HEK293 (cell line): Measurements from ENCODE around the gene MANSC4.

Experiments used
- CTCF ChIA-PET: fragments of 350-600 bp; formaldehyde crosslinking; extraction: SDS; loops from one replicate; lab custom pipeline; 2021; ENCODE audit warnings: antibody characterized with exemption; lab: Yijun Ruan, JAX
- POLR2A ChIA-PET: fragments of 300-600 bp; formaldehyde crosslinking; extraction: SDS; loops from one replicate; lab custom pipeline; 2020; ENCODE audit warnings: antibody characterized with exemption, inconsistent platforms; lab: Yijun Ruan, JAX
- H3K27ac ChIP-seq: fragments of 200-500 bp; sonication (Bioruptor generic); 2 replicates; pipeline ENCODE4 v1.5.1; 2014; ENCODE audit warnings: low read depth, low read length, control low read depth, inconsistent platforms; ENCODE audit errors: extremely low read depth
- H3K36me3 ChIP-seq, 2 experiments: fragments of 200-500 bp in 1 of 2; sonication (Bioruptor generic) in 1 of 2; 1 replicate in 1 of 2; 2 replicates in 1 of 2; pipeline ENCODE4 v1.5.1; 2014 to 2017; ENCODE audit warnings: inconsistent platforms in 2 of 2, low read length in 2 of 2; ENCODE audit not compliant: control insufficient read depth in 2 of 2, insufficient read depth in 1 of 2
- H3K4me1 ChIP-seq: fragments of 200-500 bp; sonication (Bioruptor generic); 2 replicates; pipeline ENCODE4 v1.5.1; 2014; ENCODE audit warnings: mild to moderate bottlenecking, low read length, inconsistent platforms; ENCODE audit not compliant: control insufficient read depth, insufficient read depth
- H3K4me3 ChIP-seq: 2 replicates; pipeline ENCODE4 v1.5.1; 2011; ENCODE audit warnings: low read depth, mild to moderate bottlenecking, control low read depth, low read length, moderate library complexity
- H3K9me3 ChIP-seq: fragments of 200-500 bp; sonication (Bioruptor generic); 2 replicates; pipeline ENCODE4 v1.5.1; 2014; ENCODE audit warnings: low read depth, low read length, inconsistent platforms; ENCODE audit not compliant: control insufficient read depth, insufficient read depth
- SCRT1 ChIP-seq: fragments of 450-650 bp; formaldehyde crosslinking; IDR thresholded peaks from 2 replicates; pipeline ENCODE4 v1.5.1; 2016; ENCODE audit warnings: missing biosample characterization, missing genetic modification characterization, borderline replicate concordance
- ZBTB1 ChIP-seq: fragments of 450-650 bp; formaldehyde crosslinking; IDR thresholded peaks from 2 replicates; pipeline ENCODE4 v1.5.1; 2016; ENCODE audit warnings: missing biosample characterization, missing genetic modification characterization
- ZBTB17 ChIP-seq: fragments of 450-650 bp; formaldehyde crosslinking; IDR thresholded peaks from 2 replicates; pipeline ENCODE4 v1.5.1; 2016; ENCODE audit warnings: missing biosample characterization, missing genetic modification characterization
- ZBTB48 ChIP-seq: fragments of 450-650 bp; formaldehyde crosslinking; IDR thresholded peaks from 2 replicates; pipeline ENCODE4 v1.5.1; 2016; ENCODE audit warnings: missing biosample characterization, missing genetic modification characterization
- ZFP69B ChIP-seq: fragments of 450-650 bp; formaldehyde crosslinking; IDR thresholded peaks from 2 replicates; pipeline ENCODE4 v1.5.1; 2016; ENCODE audit warnings: missing biosample characterization, missing genetic modification characterization
- ZNF146 ChIP-seq: fragments of 450-650 bp; formaldehyde crosslinking; IDR thresholded peaks from 2 replicates; pipeline ENCODE4 v1.5.1; 2016; ENCODE audit warnings: missing biosample characterization, missing genetic modification characterization
- ZNF202 ChIP-seq: fragments of 450-650 bp; formaldehyde crosslinking; IDR thresholded peaks from 2 replicates; pipeline ENCODE4 v1.5.1; 2016; ENCODE audit warnings: missing biosample characterization, missing genetic modification characterization, borderline replicate concordance
- ZNF223 ChIP-seq: fragments of 450-650 bp; formaldehyde crosslinking; IDR thresholded peaks from 2 replicates; pipeline ENCODE4 v1.5.1; 2016; ENCODE audit warnings: missing biosample characterization, missing genetic modification characterization
- ZNF239 ChIP-seq: fragments of 450-650 bp; formaldehyde crosslinking; IDR thresholded peaks from 2 replicates; pipeline ENCODE4 v1.5.1; 2016; ENCODE audit warnings: missing biosample characterization, missing genetic modification characterization
- ZNF514 ChIP-seq: fragments of 450-650 bp; formaldehyde crosslinking; IDR thresholded peaks from 2 replicates; pipeline ENCODE4 v1.5.1; 2016; ENCODE audit warnings: missing biosample characterization, missing genetic modification characterization
- ZNF555 ChIP-seq: fragments of 450-650 bp; formaldehyde crosslinking; conservative IDR thresholded peaks from 2 replicates; pipeline ENCODE4 v1.5.1; 2017; ENCODE audit warnings: missing biosample characterization, mild to moderate bottlenecking, missing genetic modification characterization, inconsistent platforms
- ZNF692 ChIP-seq: fragments of 450-650 bp; formaldehyde crosslinking; IDR thresholded peaks from 2 replicates; pipeline ENCODE4 v1.5.1; 2016; ENCODE audit warnings: missing biosample characterization, missing genetic modification characterization
- ZSCAN30 ChIP-seq: fragments of 450-650 bp; IDR thresholded peaks from 2 replicates; pipeline ENCODE4 v1.5.1; 2018; ENCODE audit warnings: missing biosample characterization, mild to moderate bottlenecking, missing genetic modification characterization, moderate library complexity
- ZSCAN4 ChIP-seq: fragments of 450-650 bp; formaldehyde crosslinking; IDR thresholded peaks from 2 replicates; pipeline ENCODE4 v1.5.1; 2017; ENCODE audit warnings: missing biosample characterization, missing genetic modification characterization
- ZXDB ChIP-seq: fragments of 450-650 bp; formaldehyde crosslinking; IDR thresholded peaks from 2 replicates; pipeline ENCODE4 v1.5.1; 2016; ENCODE audit warnings: missing biosample characterization, missing genetic modification characterization
- TF ChIP-seq, protein P1 (sequence below): fragments of 450-650 bp; formaldehyde crosslinking; IDR thresholded peaks from 2 replicates; pipeline ENCODE4 v1.5.1; 2016; ENCODE audit warnings: missing biosample characterization, missing genetic modification characterization
- TF ChIP-seq, protein P2 (sequence below): fragments of 450-650 bp; formaldehyde crosslinking; IDR thresholded peaks from 2 replicates; pipeline ENCODE4 v1.5.1; 2016; ENCODE audit warnings: missing biosample characterization, missing genetic modification characterization

The MANSC4 gene

DNA sequence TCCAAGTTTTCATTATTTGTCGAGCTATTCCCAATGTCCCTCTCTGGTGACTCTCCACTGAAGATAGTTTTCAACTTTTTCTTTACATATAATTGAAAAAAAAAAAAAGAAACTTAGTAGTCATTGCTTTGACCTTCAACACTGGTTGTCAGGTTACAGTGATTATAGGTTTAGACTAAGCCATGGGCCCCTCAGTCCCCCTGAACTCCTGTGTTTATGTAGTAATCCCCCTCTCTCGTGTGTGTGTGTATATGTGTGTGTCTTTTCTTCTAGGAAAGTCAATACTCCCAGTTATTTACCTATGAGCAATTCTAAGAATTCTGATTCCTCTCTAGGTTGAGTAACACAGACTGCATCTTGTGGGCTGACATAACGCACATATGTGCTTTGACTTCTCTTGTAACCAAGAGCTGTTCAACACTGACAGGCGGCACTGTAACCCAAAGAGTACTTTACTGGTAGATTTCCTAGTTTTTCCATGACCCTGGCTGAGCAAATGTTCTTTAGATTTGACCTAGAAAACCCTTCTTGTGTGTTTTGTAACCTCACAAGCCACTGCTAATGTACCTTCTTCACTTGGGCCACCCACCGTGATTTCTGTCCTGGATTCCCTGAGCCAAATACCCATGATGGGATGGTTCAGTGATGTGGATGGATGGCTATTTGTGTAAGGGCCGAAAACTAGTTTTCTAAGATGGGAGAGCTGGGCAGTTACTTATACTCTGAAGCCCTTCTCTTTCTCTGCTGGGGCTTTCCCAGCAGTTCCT is 15.0 kb upstream of the MANSC4 start (continued):
- no peak for TF ChIP-seq ZNF146 (tag by site-specific recombination)
- TF ChIP-seq ZSCAN4 (tag by site-specific recombination), result no peak
- TF ChIP-seq, protein P1, sequence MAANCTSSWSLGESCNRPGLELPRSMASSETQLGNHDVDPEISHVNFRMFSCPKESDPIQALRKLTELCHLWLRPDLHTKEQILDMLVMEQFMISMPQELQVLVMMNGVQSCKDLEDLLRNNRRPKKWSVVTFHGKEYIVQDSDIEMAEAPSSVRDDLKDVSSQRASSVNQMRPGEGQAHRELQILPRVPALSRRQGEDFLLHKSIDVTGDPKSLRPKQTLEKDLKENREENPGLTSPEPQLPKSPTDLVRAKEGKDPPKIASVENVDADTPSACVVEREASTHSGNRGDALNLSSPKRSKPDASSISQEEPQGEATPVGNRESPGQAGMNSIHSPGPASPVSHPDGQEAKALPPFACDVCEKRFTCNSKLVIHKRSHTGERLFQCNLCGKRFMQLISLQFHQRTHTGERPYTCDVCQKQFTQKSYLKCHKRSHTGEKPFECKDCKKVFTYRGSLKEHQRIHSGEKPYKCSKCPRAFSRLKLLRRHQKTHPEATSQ, result no peak
- TF ChIP-seq ZNF239 (tag by site-specific recombination), result no peak
- no peak for TF ChIP-seq ZBTB17 (tag by site-specific recombination)
- TF ChIP-seq, protein P2, sequence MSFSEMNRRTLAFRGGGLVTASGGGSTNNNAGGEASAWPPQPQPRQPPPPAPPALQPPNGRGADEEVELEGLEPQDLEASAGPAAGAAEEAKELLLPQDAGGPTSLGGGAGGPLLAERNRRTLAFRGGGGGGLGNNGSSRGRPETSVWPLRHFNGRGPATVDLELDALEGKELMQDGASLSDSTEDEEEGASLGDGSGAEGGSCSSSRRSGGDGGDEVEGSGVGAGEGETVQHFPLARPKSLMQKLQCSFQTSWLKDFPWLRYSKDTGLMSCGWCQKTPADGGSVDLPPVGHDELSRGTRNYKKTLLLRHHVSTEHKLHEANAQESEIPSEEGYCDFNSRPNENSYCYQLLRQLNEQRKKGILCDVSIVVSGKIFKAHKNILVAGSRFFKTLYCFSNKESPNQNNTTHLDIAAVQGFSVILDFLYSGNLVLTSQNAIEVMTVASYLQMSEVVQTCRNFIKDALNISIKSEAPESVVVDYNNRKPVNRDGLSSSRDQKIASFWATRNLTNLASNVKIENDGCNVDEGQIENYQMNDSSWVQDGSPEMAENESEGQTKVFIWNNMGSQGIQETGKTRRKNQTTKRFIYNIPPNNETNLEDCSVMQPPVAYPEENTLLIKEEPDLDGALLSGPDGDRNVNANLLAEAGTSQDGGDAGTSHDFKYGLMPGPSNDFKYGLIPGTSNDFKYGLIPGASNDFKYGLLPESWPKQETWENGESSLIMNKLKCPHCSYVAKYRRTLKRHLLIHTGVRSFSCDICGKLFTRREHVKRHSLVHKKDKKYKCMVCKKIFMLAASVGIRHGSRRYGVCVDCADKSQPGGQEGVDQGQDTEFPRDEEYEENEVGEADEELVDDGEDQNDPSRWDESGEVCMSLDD (tag by site-specific recombination), result no peak
- TF ChIP-seq ZNF555 (tag by site-specific recombination), result no peak

DNA sequence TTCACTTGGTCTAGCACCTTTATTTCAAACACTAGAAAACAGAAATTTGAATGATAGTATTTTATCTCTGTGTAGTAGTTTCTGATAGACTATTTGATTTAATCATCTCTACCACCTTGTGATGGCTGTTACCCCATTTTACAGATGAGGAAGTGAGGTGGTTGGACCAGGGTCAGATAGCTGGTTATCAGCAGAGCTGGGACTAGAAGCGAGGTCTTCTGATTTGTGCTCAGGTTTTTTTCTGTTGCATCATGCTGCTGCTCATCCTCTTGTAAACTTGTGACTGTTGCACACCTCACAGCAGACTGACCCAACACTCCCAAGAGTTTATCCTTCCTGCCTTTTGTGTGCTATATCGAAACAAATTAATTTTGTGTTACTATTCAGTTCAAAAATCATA is 10.1 kb upstream of the MANSC4 start:
- Histone ChIP-seq H3K4me1 (no peaks in the 10 kb centered on the region; the same call in 1 of the 2 replicates), H3K27ac (no peak overlapping the region), H3K36me3 (peaks cover 17 to 46% of the 10 kb centered on the region in 2 experiments), H3K4me3 (no peak overlapping the region)
- POLR2A ChIA-PET, result interaction anchor here (1.2 kb wide), 1 partner anchor 10 kb away, joined by 3 read pairs; the partner anchor contains the start of genes KLHL42 and MANSC4
- CTCF ChIA-PET, result interaction anchor here (1.7 kb wide), 1 partner anchor 31 kb away, joined by 4 read pairs; no protein-coding TSS in a partner anchor
- no peak for TF ChIP-seq ZNF202 (tag by site-specific recombination)
- no peak for TF ChIP-seq ZNF223 (tag by site-specific recombination)
- no peak for TF ChIP-seq ZBTB1 (tag by site-specific recombination)
- TF ChIP-seq ZFP69B (tag by site-specific recombination), result no peak
- no peak for TF ChIP-seq ZSCAN30
- no peak for TF ChIP-seq ZNF514
- TF ChIP-seq SCRT1 (tag by site-specific recombination), result no peak
- no peak for TF ChIP-seq ZNF692
- TF ChIP-seq ZXDB (tag by site-specific recombination), result no peak
- TF ChIP-seq ZBTB48 (tag by site-specific recombination), result no peak
- TF ChIP-seq, all 188 proteins: peak for 0
- H3K9me3 ChIP-seq, result no peaks in the 10 kb centered on the region
